Hepatic stellate cell (primary cell): ENCODE measurements around the gene SLC25A42.
A peak's percentile ranks its signal among the peaks of the same experiment; 100 is the strongest.
"Not testable (repeated sequence)": the region's sequence is repeated elsewhere in the genome, so short reads cannot be mapped to it uniquely, and the experiment has no call there.

Source experiments
- DNase-seq: peaks from one replicate; pipeline ENCODE4 v3.0.0; 2011; ENCODE audit warnings: low spot score

The SLC25A42 gene, protein sequence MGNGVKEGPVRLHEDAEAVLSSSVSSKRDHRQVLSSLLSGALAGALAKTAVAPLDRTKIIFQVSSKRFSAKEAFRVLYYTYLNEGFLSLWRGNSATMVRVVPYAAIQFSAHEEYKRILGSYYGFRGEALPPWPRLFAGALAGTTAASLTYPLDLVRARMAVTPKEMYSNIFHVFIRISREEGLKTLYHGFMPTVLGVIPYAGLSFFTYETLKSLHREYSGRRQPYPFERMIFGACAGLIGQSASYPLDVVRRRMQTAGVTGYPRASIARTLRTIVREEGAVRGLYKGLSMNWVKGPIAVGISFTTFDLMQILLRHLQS

DNA sequence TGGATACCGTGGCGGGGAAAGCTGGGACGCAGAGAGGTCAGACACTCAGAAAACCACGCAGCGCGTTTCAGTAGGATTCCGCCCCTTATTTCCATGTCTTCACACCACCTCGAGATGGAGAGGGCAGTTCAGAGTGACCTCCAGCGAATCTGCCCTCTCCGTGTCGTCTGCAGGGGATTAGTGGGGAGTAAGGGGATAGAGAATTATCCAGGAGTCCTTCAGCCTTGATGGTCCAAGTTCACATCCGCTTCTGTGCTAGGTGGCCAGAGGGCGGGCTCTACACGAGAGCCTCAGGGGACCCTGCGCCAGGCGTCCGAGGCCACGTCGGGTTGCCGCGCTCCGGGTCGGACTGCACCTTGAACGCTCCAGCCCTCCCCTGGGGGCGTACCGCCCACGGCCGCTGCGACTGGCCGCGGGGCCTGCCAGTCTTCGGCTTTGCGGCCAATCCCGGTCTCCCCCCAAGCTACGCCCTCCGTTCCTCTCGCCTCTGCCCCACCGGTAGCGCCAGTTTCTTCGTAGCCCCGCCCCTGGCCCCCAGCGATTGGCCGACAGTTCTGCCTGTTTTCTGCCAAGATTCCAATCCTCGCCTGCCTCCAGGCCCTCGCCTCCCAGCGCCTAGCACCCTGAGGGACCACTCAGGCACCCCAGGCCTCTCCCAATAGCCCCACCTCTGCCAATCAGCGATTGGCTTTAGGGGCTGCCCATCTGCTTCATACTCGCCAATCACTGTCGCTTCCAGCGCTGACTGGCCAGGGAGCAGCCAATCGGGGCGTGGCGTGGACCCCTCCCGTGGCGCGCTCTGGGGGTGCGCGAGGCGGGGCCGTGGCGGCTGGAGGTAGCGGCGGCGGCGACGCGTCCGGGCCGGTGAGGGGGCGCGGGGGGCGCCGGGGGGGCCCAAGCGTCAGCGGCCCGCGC, at the start of gene SLC25A42:
Gene SLC25A42 (plus strand): TSS at position 812 of the 915 bp plus-strand sequence. CDS start 32,131 bp downstream, outside the sequence.
- DNase-seq: peak; percentile 100

DNA sequence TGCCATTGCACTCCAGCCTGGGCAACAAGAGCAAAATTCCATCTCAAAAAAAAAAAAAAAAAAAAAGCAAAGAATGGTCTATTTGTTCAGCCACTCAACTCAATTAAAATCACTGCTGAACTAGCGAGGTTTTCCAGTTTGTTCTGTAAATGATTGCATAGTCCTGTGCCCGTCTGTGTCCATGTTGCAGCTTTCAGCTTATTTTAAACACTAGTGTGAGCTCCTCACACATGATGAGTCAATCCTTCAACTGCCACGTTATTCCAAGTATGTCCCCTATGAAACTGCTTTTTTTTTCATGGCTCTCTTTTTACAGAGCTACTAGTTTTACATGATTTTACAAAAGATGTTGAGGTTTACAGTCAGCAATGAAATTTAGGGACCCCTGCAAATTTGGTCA, 42.7 kb upstream of the SLC25A42 start:
- DNase-seq: peak; percentile 69

DNA sequence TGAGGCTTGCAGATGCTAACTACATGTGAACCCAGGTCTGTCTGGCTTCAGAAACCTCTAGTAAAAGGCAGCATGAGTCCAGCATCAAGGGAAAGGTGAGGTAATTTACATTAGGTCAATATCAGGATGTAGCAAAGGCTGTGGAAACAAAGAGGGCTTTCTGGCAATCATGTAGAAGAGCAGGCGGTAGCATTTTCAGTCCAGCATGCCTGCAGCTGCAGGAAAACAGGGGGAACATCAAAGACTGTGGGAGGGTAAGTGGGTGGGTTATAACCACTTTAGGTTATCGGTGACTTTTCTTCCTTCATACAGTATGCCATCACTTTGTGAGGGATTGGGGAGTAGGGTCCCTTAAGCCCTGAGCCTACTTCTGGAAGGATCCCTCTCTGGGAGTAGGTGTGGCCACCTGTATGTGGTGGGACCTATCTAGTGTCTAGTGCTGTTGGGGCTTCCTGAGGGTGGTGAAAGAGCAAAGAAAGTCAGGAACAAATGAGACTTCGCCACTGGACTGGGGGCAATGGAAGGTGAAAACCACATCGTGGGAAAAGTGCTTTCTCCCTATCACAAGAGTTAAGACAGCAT, 41.3 kb upstream of the SLC25A42 start:
- no peak for DNase-seq

DNA sequence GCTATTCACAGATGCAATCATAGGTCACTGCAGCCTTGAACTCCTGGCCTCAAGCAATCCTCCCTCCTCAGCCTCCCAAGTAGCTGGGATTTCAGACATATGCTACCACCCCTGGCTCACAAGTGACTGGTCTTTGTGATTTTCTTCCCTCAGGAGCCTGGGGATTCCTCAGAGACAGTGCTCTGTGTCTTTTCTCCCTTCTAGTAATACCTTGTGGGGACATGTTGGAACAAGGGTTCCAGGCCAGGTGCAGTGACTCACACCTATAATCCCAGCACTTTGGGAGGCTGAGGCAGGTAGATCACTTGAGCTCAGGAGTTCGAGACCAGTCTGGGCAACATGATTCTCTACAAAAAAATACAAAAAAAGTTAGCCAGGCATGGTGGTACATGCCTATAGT, 40.4 kb upstream of the SLC25A42 start:
- not testable (repeated sequence) for DNase-seq

DNA sequence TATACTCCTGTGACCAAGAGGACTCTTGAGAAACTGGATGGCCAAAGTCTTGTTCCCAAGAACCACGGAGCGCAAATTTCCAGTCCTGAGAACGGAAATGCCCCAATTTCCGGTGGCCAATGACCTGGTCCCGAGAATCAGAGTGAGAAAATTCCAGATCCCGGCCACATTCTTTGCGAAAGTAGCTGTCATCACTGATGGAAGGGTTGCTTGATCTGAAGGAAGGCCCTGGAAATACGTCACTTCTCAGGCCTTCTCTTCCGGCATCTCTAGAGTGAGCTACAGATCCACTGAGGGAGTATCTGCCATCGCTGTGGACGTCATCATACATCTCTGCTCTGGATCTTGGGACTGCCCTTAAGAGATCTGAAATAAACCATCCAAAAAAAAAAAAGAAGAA, 37.9 kb upstream of the SLC25A42 start:
- no peak for DNase-seq

DNA sequence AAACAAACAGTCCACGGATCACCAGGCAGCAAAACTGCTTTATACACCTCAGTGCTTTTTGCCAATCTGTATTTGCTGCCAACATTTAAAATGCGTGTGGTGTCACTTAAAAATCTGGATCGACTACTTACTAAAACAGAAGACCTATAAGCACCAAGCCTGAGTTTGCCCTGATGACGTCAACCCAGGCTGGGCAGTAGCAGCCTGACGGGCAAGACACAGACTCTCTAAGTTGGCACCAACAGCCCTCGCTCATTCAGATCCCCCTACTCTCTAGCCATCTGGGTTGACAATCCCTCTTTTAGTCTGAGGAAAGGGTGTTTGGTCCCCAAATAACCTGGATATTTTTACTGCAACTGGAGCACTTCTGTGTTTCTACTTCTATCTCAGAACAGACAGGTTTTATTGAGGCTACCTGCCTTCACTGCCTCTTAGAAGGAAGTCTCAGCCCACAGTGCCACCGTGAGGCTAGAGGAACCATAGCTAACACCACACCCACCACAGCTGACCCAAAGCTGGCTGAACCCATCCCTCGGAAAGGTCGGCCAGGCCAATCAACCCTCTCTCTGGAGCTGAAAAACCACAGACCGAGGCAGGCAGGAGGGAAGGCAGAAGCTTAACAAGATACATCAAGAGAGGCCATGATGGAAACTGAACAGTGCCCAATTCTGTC, 37.4 kb upstream of the SLC25A42 start:
- no peak for DNase-seq

DNA sequence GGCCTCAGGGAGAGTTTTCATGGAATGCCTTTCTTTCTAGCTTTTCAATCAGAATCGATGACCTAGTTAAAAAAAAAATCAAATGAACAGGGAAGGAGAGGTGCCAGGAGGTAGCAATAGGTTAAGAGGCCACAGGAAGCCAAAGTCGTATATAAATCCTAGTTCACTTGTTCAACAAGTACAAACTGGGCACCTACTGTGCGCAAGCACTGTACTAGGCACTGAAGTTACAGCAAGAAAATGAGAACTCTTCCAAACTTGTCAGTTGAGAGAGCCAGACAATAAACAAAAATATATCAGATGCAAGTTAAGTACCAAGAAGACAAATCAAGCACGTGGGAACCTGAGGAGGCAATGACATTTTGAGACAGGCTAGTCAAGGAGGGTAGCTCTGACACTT, 36.6 kb upstream of the SLC25A42 start:
- no peak for DNase-seq

DNA sequence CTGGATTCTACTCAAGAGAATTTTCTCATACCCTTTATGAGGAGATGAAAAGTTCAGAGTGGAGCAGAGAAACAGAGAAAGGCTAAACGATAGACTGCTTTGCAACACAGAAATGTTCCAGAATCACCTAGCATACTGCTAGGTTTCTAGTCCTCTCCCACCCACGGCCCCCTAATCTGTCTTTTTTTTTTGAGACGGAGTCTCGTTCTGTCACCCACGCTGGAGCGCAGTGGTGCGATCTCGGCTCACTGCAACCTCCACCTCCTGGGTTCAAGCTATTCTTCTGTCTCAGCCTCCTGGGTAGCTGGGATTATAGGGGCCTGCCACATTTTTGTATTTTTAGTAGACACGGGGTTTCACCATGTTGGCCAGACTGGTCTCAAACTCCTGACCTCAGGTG, 35.3 kb upstream of the SLC25A42 start:
- no peak for DNase-seq

DNA sequence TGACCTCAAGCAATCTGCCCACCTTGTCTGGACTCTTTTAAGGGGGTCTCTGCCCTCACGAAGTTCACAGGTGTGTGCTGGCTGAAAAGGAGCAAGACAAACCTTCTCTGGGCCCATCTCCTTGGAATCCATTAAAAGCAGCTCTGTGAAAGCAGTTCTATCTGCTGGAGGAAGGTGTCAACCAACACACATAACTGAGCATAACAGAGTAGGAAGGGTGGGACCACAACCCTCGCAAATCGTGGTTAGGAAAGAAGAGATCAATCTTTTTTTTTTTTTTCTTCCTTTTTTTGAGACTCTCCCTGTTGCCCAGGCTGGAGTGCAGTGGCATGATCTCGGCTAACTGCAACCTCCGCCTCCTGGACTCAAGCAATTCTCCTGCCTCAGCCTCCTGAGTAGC, 31.9 kb upstream of the SLC25A42 start:
- DNase-seq: no peak

DNA sequence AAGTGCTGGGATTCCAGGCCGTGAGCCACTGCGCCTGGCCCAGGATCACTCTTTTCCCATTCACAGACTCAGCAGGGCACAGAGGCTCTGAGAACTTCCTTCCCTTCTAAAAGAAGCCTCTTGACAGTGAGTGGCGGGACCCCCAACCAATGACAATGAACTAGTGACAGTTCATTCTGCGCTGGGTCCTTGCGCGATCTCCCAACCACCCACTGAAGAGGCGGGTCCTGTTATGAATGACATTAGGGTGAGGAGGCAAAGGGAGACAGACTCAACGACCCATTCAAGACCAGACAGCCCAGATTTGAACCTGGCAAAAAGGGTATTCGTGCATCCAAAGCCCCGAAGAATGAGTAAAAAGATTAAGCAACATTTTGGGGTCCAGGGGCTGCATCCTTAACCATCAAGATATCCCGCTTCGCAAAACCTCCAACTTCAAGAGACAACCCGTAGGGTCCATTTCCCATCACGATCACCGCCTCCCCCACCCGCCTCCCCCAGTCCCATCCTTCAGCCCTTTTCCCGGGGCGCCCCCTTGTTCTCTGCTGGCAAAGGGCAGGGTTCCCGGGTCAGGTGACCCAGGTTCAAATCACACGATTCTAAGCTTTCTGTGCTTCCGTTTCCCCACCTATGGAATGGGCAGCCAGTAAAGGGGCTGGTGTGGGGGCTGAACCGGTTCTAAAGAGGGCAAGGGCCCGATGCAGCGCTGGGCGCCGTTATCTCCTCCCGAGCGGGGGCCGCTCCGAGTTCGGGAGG, 31.2 kb upstream of the SLC25A42 start:
- peak; percentile 98 for DNase-seq

DNA sequence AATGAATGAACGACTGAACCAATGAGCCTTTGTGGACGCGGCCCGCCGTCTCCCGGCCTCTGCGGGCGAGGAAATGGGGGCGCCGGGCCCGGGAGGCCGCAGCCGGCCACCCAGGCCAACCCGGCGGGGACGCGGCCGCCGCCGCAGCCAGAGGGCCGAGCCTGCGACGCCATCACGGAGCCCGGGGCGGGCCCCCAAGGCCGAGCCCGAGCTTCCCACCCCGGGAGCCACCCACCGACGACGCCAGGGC, 30.7 kb upstream of the SLC25A42 start:
- no peak for DNase-seq

DNA sequence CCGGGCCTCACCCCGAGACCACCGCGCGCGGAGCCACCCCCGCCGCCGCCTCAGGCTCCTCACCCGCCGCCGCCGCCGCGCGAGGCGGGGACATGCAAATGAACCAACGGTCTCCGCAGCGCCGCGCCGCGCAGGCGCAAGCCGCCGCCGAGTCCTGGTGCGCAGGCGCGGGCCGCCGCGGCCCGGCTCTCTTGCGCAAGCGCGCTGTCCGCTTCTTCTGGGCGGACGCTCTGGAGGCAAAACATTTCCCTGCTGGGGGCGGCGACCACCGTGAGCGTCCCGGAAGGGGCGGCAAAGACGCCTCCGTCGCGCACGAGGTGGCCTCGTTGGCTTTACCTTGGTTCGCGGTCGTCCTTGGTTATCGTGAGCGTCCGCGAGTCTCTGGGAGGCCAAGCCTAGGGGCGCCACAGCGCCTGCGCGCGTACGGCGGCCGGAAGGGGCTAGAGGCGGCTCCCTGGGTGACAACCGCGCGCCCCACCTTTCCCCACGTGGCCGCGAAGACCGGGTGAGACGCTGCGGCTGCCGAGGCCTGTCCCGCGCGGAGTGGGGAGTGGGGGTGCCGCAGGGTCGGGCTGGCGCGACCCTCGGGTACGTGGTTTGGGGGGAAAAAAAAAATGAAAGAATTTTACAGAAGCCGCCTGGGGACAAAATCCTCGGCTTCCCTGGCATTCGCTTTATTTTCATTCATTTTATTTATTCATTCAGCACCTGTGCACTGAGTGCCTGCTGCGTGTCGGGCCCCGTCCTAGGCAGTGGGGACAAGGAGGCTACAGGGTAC, 30.2 kb upstream of the SLC25A42 start, which contains the start of the genes ARMC6 and SUGP2:
Gene ARMC6 (plus strand): TSS at position 178 of the 778 bp plus-strand sequence. CDS start 607 bp downstream, outside the sequence.
Gene SUGP2 (minus strand): TSS at position 92 of the 778 bp plus-strand sequence. CDS start 2,446 bp downstream, outside the sequence.
- peak; percentile 98 for DNase-seq

DNA sequence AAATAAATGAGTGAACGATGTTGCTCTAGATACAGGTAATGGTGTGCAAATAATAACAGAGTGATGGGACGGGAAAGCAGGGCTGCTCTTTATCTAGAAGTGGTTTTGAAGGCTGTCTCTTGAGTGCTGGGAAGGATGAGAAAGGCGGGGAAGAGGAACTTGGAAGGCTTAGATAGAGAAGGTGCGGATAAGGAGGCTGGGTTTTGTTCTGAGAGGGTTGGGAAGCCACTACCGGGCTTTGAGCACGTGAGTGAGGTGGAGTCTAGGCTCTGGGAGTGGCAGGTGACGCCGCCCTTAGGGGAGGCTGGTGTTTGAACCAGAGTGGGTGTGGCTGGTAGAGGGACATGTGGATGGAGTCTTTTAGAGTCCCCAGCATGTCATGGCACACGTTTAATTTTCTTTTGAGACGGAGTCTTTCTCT, 29.6 kb upstream of the SLC25A42 start:
- peak; percentile 72 for DNase-seq

DNA sequence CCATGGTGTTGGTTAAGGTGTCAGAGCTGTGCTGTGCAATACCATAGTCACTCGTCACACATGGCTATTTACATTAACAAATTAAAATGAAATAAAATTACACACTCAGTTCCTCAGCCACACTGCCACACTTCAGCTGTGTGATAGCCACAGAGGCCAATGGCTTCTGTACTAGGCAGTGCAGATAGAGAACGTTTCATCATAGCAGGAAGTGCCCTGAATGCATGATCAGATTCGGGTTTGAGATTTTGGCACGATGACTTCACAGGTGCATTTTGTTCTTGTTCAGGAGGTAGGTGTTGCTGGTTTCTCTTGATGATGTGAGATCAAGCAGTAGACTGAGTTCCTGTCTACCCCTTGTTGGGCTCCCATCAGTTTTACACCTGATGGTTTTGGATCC, 23.9 kb upstream of the SLC25A42 start:
- DNase-seq: no peak

DNA sequence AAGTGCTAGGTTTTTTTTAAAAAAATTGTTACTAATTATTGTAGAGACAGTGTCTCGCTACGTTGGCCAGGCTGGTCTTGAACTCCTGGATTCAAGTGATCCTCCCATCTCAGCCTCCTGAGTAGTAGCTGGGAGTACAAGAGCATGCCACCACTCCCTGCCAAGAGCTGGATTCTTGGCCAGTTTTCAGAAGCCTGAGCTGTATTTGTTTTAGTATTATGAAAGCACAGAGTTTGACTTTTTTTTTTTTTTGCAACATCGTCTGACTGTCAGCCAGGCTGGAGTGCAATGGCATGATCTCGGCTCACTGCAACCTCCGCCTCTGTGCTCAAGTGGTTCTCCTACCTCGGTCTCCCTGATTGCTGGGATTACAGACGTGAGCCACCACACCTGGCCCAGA, 23.4 kb upstream of the SLC25A42 start:
- peak; percentile 49 for DNase-seq

DNA sequence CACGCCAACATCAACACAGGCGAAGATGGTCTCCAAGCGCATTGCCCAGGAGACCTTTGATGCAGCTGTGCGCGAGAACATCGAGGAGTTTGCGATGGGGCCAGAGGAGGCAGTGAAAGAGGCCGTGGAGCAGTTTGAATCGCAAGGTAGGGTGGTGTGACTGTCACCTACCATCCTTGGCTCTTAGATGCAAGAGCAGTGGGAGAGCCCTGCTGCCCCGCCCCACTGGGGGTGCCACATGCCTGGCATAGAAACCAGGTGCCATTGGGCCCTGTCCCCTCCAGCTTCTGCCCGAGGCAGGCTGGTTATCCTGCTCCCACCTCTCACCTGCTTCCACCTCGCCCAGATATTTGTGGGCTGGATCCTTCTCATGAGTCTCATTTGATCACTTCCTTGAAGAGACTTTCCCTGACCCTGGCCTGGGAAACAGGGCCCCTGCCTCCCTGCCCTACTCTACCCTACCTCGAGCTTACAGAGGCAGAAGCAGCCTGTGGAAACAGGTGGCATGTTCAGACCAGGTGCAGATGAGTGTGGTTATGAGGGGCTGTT, 21.0 kb upstream of the SLC25A42 start:
- no peak for DNase-seq

DNA sequence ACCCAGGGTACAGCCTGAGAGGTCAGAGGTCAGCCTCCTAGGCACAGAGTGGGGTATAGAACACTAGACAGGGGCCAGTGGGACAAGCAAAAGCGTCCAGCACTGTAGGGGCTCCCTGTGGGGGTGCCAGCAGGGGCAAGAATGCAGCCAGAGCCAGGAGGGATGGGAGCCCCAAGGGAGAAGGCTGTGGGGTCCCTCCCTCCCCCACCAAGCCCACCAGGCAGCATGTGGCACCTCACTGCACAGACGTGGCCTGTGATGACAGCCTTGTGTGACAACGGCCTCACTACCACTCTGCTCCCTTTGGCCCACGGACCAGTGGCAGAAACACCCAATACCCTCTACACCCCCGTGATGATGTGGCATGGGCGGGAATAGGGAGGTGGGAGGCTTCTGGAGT, 20.3 kb upstream of the SLC25A42 start:
- no peak for DNase-seq

DNA sequence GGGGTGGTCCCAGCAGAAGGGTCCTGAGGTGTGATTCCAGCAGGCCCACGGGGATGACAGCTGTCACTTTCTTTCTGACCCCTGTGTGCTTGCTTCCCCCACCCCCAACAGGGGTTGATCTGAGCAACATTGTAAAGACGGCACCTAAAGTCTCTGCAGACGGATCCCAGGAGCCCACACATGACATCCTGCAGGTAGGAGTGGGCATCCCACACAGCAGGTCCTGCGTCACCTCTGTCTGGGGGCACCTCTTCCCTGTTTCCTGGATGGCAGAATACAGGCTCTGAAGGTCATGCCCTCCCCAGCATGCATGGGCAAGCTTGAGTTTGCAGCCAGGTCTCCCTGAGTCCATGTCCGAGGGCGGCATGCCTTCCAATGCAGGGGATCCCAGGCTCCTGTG, 19.9 kb upstream of the SLC25A42 start:
- no peak for DNase-seq

DNA sequence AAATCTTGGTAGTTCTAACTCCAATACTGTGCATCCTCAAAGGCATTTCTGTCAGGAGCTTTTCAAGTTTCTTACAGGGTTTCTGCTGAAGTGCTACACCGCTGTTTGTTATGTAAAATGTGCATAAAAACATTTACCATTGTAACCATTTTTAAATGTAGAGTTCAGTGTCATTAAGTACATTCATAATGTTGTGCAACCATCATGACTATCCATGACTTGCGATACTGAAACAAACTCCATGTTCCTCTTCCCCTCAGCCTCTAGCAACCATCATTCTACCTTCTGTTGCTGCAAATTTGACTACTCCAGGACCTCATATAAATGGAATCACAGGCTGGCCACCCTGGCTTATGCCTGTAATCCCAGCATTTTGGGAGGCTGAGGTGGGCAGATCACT, 14.4 kb upstream of the SLC25A42 start:
- no peak for DNase-seq

DNA sequence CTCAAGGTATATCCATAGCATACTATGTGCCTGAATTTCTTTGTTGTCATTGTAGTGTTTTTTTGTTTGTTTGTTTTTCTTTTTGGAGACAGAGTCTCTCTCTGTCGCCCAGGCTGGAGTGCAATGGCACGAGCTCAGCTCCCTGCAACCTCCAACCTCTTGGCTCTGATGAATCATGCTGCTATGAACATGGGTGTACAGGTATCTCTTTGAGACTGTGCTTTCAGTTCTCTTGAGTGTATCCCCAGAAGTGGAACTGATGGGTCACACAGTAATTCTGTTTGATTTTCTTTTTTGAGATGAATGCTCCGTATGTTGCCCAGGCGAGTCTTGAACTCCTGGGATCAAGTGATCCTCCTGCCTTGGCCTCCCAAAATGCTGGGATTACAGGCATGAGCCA, 13.7 kb upstream of the SLC25A42 start:
- no peak for DNase-seq
